ENCODE measurements around the gene NOM1.
"Not testable (repeated sequence)": the region's sequence is repeated elsewhere in the genome, so short reads cannot be mapped to it uniquely, and the experiment has no call there.

NOM1 gene

DNA sequence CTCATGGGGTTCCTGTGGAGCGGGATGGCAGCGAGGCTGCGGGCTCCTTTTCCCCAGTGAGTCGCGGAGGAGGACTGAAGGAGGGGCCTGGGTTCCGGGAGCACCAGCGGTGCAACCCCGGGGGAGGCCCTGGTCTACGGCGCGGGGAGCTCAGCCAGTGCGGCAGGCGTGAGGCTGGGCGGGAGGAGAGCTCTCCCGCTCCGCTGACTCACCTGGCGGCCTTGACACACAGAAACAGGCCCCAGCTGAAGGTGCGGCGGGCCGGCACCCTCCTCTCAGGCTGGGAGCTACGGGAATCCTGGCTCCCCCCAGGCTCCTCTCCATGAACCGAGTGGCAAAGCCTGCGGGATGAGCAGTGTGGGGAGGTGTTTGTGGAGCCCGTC is 6.8 kb upstream of the NOM1 start:
- TF ChIP-seq, protein P1, sequence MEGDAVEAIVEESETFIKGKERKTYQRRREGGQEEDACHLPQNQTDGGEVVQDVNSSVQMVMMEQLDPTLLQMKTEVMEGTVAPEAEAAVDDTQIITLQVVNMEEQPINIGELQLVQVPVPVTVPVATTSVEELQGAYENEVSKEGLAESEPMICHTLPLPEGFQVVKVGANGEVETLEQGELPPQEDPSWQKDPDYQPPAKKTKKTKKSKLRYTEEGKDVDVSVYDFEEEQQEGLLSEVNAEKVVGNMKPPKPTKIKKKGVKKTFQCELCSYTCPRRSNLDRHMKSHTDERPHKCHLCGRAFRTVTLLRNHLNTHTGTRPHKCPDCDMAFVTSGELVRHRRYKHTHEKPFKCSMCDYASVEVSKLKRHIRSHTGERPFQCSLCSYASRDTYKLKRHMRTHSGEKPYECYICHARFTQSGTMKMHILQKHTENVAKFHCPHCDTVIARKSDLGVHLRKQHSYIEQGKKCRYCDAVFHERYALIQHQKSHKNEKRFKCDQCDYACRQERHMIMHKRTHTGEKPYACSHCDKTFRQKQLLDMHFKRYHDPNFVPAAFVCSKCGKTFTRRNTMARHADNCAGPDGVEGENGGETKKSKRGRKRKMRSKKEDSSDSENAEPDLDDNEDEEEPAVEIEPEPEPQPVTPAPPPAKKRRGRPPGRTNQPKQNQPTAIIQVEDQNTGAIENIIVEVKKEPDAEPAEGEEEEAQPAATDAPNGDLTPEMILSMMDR (IDR thresholded peaks at IDR 0.05; ENCODE audit: borderline replicate concordance, control extremely low read depth, extremely low read depth, insufficient read depth, missing control alignments), result no peak
- DNase-seq (ENCODE audit: low spot score), result no peak
- in situ Hi-C loops (cut with MboI; ENCODE audit: low sequenced_read_pairs, unreplicated experiment), result no loop called here

DNA sequence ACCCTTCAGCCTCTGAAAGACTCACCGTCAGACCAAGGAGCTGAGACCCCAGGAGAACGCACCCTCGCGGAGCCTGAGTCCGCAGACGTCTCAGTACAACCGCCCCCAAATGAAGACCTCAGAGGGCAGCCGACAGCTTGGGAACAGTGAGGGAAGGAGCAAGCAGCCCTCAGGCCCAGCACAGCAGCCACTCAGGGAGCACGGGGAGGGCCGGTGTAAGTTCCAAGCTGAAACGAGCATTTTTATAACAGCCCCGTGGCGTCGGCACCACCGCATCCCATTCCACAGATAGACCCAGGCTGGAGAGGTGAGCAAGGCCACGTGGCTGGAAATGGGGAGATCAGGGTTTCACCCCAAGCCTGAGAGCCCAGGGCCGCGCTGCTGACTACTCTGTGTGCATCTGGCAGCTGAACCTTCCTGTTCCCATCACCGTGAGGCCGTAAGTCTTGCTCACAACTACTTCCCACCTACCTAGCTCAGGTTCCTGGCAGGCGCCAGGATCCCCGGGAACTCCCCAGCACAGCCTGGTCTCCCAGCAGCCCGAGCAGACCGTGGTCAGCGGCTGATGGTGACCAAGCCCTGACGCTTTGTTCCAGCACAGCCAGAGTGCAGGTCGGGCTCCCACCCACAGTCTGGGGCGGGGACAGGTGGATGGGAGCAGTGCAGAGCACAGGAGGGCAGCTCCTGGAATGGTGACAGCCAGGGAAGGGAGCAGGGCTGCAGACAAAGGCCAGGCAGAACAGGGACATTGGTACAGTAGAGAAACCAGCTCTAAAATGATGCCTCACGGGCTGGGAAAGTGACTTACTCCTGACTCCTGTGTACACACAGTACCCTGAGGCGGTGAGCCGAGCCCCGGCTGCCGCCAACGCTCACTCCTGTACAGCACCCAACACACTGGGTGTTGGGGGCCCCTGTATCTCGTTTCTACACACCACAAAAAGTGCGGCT is 6.1 kb upstream of the NOM1 start:
- no peak for DNase-seq (ENCODE audit: low spot score)
- in situ Hi-C loops (cut with MboI; ENCODE audit: low sequenced_read_pairs, unreplicated experiment), result no loop called here

DNA sequence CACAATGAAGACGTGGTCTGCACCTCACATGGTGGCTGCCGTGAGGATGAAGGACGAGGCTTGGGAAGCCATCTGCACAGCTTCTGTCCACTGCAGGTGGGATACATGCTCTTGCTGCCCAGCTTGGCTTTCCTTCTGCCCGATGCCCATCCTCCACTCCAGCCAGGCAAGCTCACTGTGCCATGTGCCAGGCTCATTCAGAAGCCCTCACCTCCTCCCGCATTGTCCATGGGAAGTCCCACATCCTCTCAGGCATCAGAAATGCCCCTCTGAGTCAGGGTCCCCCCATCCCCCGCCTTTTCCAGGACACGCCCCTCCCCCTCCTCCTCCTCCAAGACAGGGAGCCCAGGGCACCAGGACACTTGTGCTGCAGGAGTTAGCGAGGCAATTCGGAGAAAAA is 4.6 kb upstream of the NOM1 start:
- TF ChIP-seq, protein P1 (IDR thresholded peaks at IDR 0.05; ENCODE audit: borderline replicate concordance, control extremely low read depth, extremely low read depth, insufficient read depth, missing control alignments), result no peak
- DNase-seq (ENCODE audit: low spot score), result no peak
- in situ Hi-C loops (cut with MboI; ENCODE audit: low sequenced_read_pairs, unreplicated experiment), result no loop called here

More for the DNA sequence above, 6.1 kb upstream of the NOM1 start:
- TF ChIP-seq, protein P1 (IDR thresholded peaks at IDR 0.05; ENCODE audit: borderline replicate concordance, control extremely low read depth, extremely low read depth, insufficient read depth, missing control alignments), result no peak

DNA sequence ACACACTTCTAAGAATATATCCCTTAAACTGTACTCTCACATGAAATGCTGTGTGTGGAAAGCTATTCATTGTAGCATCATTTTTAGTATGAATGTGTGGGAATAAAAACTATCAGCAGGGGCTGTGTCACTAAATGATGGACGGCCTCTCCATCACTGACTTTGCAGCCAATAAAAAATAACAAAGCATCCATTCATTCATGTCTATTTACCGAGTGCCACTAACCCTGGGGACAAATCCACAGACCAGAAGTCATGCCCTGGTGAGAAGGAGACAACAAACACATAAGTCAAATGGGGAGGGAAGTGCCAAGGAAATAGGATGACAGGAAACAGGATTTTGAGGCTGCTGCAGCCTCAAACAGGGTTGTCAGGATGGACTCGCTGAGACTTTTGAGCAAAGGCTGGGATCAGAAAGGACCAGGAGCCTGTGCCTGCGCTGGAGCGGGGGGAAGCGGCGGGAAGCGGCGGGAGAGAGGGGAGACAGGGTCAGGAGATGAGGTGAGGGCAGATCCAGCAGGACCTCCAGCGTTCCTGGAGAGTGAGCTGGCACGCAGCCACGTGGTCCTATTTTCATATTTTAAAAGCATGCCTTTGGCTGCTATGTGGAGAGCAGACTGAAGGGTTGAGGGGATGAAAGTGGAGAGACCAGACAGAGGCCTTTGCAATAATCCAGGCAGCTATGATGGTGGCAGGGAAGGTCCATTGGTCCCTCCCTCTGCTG is 2.2 kb upstream of the NOM1 start:
- in situ Hi-C loops (cut with MboI; ENCODE audit: low sequenced_read_pairs, unreplicated experiment), result no loop called here
- DNase-seq (ENCODE audit: low spot score), result no peak
- TF ChIP-seq, protein P1 (IDR thresholded peaks at IDR 0.05; ENCODE audit: borderline replicate concordance, control extremely low read depth, extremely low read depth, insufficient read depth, missing control alignments), result no peak

DNA sequence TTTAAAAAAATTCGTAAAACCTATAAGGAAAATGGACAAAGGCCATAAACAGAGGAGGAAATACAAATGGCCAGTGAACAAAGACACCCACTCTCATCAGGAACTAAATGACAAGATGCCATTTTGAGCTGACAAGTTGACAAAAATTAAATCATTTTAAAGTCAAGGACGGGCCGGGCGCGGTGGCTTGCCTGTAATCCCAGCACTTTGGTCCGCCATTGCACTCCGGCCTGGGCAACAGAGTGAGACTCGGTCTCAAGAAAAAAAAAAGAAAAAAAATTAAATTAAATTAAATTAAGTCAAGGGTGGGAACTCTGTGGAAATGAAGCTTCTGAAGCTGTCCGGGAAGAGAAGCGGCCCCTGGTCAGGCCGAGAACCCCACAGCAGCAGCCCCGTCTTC is 1.2 kb upstream of the NOM1 start:
- TF ChIP-seq, protein P1 (IDR thresholded peaks at IDR 0.05; ENCODE audit: borderline replicate concordance, control extremely low read depth, extremely low read depth, insufficient read depth, missing control alignments), result no peak
- no peak for DNase-seq (ENCODE audit: low spot score)
- in situ Hi-C loops (cut with MboI; ENCODE audit: low sequenced_read_pairs, unreplicated experiment), result no loop called here

DNA sequence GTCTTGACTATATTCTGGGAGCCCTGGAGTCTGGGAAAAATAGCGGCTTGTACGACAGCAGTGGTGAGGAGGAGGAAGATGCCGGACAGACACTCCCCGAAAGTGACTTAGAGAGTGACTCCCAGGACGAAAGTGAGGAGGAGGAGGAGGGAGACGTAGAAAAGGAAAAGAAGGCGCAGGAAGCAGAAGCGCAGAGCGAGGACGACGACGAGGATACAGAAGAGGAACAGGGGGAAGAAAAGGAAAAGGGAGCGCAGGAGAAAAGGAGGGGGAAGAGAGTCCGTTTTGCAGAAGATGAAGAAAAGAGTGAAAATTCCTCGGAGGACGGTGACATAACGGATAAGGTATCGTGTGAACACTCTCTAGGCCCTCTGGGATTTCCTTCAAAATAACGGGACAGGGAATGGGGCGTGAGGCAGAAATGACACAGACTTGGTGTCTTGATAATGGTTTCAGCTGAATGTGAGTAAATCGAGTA is 908 bp downstream of the NOM1 start:
- TF ChIP-seq, protein P1 (IDR thresholded peaks at IDR 0.05; ENCODE audit: borderline replicate concordance, control extremely low read depth, extremely low read depth, insufficient read depth, missing control alignments), result no peak
- in situ Hi-C loops (cut with MboI; ENCODE audit: low sequenced_read_pairs, unreplicated experiment), result no loop called here
- no peak for DNase-seq (ENCODE audit: low spot score)

DNA sequence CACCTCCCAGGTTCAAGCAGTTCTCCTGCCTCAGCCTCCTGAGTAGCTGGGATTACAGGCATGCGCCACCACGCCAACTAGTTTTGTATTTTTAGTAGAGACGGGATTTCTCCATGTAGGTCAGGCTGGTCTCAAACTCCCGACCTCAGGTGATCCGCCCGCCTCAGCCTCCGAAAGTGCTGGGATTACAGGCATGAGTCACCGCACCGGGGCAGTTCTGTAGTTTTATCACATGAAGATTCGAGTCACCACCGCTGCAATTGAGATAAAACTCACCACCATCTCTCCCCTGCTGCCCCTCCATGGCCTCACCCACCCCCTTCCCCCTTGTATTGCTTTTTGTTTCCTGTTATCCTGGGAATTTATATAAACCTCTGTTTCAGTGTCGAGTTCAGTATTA is 3.7 kb downstream of the NOM1 start:
- in situ Hi-C loops (cut with MboI; ENCODE audit: low sequenced_read_pairs, unreplicated experiment); DNase-seq (ENCODE audit: low spot score): not testable (repeated sequence)

All from GM13976 (cell line).